GM21528 (cell line): ENCODE data around the gene SLC35E1.

ENCODE experiments used
- ATAC-seq: cut with Tn5 transposase; IDR thresholded peaks from one replicate; pipeline ENCODE4 v1.9.1; 2021; ENCODE audit warnings: mild to moderate bottlenecking, moderate library complexity; ENCODE audit not compliant: unreplicated experiment, low FRiP score

Gene SLC35E1

GRCh38 chr19:16572332-16573211 is at the start of gene SLC35E1:
Gene SLC35E1 (minus strand): TSS chr19:16572415. CDS start chr19:16572364, 51 bp downstream.
- peak; percentile 73 for ATAC-seq

DNA sequence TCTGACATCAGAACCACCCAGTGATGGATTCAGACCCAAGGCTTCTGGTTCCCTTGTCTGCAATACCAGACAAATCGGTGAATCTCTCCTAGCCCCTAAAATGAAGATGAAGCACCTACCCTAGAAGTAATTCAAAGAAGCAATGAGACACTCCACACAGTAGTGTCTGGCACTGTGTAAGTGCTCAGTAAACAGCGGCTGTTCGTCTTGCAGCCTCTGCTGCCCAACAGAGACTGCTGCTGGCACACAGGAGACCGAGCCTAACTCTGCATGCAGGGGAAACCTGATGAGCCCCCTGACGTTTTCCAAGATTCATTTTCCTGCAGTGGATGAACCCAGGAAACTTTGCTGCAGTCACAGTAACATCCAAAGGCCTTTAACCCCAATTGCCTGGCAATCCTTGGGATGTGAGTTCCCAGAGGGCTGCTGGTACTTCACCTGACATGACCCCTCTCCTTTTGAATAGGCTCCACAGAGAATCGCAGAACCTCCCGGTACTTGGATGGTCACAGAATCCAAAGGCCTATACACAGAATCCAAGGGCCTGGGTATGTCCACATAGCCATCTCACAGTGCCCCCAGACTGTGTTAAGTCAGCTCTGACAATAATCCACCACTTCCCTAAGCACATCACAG is 49.1 kb upstream of the SLC35E1 start:
- no peak for ATAC-seq

- ATAC-seq: no peak
These were observed 48.4 kb upstream of the SLC35E1 start for GRCh38 chr19:16620584-16620983.

DNA sequence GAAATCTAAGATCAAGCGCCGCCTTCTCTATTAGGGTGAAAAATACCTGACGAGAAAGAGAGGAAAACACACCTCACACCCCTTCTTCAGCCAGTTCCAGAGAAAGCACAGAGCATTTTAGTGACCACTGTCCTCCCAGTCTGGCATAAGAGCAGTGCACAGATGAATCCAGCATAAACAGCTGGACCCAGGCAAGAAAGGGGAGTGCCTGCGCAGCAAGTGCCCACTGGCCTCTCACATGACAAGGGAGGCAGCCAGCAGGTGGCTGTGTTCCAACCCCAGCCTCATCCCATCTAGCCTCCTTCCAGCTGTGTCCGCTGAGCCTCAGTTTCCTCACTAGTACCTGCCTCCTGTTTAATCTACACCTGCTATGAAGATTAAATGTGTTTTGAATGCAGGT is 47.8 kb upstream of the SLC35E1 start:
- no peak for ATAC-seq

GRCh38 chr19:16619457-16619856 is 47.2 kb upstream of the SLC35E1 start:
- no peak for ATAC-seq

DNA sequence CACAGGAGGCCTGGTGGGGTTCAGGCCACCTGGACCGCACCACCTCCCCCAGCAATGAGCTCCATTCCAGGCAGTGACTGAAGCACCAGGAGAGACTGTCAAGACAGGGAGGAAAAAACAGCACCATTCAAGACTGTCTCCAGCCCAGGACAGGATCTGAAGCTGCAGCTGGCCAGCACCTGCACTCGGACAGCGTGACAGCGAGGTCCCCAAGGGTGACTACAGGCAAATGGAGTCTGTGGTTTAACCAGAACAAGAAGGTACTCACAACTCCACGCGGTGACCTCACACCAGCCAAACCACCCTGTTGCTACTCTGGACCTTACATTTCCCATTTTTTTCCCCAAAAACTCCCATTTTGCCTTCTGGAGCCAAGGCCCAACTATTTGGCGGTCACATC is 46.0 kb upstream of the SLC35E1 start:
- no peak for ATAC-seq

DNA sequence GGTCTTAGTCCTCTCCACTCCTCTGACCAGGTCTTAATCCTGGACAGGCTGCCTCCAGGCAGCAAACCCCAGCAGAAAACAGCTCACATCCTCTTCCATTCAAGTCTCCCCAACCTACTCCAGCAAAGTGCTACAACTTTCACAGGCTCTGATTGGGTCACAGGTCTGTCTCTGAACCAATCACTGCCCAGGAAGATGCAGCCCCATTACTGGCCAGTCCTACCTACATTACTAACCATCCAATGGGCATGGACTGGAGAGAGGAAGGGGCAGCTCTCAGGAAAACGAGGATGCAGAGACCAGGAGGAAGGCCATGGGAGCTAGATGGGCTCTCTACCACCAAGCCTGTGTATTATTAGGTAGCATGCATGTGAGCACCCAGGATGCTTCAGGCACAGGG is 43.6 kb upstream of the SLC35E1 start:
- no peak for ATAC-seq

DNA sequence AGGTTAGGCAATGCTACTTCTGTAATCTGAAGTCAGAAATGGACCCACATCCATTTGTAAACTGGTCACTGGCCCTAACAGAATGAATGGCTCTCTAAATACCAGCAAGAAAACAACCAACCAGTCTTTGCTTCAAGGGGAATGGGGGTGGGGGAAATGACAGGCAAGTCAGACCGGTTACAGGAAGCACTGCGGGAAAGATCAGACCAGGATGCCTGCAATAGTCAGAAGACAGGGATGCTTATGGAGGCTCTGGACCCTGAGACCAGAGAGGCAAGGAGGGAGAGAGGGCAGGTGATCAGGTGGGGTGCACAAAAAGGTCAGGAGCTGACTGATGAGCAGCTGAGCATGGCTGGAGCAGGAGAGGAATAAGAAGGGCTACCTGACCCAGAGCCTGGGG is 42.7 kb upstream of the SLC35E1 start:
- no peak for ATAC-seq

DNA sequence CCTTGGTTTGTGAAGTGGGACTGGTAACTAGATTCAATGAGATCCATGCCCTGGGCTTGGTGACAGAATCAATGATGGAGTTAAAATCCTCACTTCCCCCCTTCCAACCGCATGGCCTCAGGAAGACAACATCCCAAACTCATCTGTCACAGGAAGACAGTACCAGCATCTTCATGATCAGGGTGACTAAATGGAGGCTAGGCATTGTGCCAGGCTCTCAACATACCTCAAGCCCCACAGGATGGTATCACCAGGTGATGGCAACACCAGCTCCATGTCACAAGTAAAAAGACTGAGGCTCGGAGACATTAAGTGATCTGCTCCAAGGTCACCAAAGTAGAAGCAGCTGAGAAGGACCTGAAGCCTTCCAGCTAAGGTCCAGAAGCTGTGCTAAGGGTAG is 41.6 kb upstream of the SLC35E1 start:
- ATAC-seq: no peak

DNA sequence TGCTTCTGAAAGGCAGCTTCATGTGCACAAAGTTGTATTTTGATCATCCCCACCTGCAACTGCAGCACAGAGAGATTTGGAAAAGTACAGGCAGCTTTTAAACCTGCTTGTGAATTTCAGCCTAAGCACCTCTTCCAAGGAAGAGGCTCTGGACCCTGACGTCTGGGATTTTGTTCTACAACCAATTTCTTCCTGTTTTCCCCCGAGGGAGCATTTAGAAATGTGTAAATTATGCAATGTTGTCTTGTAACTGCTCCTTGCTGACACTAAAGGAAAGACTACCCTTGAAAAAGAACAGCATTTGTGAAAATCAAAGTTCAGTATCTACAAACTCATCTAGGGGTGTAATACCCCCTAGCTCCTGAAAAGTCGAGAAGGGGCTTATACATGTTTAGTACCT is 40.4 kb upstream of the SLC35E1 start:
- no peak for ATAC-seq

- ATAC-seq: no peak
These were observed 38.9 kb upstream of the SLC35E1 start for GRCh38 chr19:16611121-16611520.

- no peak for ATAC-seq
These were observed 37.4 kb upstream of the SLC35E1 start for GRCh38 chr19:16609511-16610200.

DNA sequence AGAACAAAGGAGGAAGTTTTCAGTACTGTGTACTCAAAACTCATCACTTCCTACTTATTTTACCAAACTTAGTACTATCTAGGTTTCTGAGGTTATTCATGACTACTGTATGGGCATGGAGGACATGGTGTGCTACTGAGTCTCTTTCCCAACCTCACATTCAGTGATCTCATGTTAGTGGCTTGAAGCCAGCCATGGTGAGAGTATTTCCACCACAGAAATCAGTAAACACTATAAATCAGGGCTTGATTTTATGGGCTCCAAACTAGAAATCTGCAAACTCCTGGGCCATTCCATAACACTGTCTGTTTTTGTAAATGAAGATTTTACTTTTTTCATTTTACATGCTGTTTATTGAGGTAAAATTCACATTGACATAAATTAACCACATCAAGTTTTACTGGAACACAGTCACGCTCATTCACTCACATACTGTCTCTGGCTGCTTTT is 36.1 kb upstream of the SLC35E1 start:
- ATAC-seq: no peak

DNA sequence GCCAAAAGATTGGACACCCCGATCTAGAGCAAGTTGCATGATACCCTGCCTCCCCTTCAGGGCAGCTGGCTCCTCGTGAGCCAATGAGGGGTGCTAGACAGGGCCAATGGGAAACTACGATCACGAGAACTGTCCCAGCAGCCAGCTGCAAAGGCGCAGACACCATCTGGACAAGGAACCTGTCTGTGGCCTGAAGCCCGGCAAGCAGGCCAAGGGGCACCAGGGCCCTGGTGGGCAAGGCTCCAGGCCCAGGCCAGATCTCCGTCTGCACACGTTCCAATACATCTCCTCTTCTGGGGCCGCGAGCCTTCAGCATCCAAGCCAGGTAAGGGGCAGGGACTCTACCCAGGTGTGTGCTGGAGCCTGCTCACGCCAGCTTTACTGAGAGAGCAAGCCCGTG is 35.6 kb upstream of the SLC35E1 start:
- ATAC-seq: no peak

DNA sequence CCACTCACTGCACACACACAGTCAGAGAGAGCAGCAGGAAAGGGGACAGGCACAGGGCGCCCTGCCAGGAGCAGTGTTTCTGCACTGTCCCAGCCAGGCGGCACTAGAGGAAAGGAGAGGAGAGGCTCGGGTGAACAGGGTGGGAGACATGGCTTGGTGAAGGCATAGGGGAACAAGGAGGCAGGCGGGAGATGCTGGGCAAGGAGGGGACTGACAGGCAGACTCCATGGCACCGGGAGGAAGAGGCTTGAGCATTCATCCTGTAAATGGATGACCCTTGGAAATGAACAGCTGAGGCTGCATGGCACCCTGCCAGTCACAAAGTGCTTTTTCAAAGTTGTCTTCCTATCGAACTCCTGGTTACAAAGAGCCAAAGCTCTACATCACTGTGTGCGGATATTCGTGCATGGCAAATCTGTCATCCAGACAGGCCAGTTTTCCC is 33.4 kb upstream of the SLC35E1 start:
- ATAC-seq: no peak

DNA sequence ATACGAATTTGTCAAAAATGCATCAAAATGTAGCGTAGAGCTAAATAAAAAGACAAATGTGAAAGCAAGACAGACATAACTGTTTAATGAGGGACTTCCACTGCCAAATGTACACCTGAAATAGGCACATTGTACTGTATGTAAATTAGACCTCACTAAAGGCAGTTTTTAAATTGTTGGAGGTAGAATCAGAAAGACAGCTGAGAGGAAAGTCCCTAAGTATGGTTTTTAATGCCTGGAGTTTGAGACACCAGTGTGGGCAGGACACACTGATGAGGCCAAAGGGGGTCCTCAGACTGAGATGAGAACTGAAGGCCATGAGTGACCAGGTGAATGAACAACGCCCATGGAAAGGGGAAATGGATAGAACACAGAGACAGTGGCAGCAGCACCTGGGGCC is 32.9 kb upstream of the SLC35E1 start:
- no peak for ATAC-seq

DNA sequence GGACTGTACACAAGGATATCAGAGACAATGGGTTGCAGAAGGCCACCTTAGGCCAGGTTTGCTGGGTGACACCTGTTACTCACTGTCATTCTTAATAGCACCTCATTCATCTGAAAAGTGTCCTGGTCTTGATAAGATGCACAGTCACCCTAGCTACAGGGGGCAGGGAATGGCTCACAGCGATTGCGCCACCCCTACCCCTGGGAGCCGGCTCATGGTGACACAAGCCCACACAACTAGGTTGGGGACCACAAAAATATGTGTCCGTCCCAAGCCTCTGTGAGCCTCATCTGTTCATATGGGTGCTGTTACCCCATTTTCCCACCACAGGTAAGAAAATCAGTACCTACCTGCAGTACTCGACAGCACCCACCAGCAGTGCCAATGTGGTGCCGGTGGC is 32.4 kb upstream of the SLC35E1 start:
- no peak for ATAC-seq

- ATAC-seq: no peak
These were observed 30.9 kb upstream of the SLC35E1 start for GRCh38 chr19:16603090-16603489.

DNA sequence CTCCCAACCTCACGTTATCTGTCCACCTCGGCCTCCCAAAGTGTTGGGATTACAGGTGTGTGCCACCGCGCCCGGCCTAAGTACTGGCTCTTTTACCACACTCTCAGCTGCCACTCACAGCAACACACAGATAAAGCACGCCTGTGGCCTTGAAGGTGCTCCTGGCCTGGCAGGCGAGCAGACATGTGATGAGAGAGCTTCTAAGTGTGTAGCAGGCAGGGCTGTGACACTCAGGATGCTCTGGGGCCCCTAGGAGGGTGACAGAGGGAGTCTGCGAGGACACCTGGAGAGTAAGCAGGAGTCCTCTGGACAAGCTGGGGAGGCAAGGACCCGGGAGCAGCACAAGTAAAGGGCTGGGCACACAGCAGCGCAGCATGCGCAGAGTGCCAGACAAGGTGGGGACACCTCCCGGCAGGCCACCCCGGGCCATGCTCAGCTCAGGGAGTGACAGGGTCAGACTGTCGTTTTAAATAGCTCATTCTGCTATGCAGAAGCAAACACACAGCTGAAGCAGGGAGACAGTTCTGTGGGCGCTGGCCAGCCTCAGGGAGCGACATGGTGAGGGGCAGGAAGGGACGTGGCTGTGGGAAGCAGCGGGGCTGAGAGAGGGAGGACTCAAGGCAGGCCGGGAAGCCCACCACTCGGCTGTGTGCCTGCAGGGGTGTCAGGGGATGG is 29.3 kb upstream of the SLC35E1 start:
- no peak for ATAC-seq

DNA sequence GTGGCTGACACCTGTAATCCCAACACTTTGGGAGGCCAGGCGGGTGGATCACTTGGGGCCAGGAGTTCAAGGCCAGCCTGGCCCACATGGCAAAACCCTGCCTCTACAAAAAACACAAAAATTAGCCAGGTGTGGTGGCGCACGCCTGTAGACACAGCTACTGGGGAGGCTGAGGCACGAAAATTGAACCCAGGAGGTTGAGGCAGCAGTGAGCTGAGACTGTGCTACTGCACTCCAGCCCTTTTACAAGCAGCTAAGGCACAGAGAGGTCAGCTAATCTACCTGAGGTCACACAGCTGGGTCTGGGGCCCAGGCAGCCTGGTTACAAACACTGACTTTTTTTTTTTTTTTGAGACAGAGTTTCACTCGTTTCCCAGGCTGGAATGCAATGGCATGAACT is 28.6 kb upstream of the SLC35E1 start:
- no peak for ATAC-seq
